Measurements from ENCODE around the gene PTPRJ.

DNA sequence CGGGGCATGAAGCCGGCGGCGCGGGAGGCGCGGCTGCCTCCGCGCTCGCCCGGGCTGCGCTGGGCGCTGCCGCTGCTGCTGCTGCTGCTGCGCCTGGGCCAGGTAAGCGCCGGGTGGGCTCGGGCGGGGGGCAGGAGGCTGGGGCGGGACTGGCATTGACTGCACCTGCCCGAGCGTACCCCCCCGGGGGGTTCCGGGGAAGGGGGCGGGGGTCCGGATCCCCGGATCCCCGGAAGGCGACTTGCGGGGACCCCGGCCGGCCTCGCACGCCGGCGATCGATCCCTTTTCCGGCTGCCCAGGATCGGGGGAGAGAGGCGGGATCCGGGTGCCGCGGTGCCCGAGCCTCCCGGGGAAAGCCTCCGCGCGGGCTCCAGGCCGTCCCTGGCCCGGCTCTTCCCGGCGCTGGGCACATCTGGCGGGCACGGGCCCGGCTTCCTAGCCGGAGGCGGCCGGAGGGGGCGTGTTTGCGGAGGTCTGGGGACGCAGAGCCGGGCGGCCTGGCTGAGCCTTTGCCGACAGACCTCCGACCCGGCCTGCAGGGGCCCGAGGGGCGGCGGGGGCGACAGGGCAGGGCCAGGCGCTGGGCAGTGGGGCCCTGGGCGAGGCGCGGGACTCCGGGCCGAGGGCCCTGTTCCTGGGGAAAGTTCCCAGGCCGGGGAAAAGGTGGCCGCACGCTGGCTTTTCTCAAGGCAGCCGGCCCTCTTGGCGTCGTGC is 705 bp downstream of the PTPRJ start:
- TF ChIP-seq, protein P1, sequence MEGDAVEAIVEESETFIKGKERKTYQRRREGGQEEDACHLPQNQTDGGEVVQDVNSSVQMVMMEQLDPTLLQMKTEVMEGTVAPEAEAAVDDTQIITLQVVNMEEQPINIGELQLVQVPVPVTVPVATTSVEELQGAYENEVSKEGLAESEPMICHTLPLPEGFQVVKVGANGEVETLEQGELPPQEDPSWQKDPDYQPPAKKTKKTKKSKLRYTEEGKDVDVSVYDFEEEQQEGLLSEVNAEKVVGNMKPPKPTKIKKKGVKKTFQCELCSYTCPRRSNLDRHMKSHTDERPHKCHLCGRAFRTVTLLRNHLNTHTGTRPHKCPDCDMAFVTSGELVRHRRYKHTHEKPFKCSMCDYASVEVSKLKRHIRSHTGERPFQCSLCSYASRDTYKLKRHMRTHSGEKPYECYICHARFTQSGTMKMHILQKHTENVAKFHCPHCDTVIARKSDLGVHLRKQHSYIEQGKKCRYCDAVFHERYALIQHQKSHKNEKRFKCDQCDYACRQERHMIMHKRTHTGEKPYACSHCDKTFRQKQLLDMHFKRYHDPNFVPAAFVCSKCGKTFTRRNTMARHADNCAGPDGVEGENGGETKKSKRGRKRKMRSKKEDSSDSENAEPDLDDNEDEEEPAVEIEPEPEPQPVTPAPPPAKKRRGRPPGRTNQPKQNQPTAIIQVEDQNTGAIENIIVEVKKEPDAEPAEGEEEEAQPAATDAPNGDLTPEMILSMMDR (IDR thresholded peaks at IDR 0.05), result no peak
- no peak for TF ChIP-seq POLR2A (IDR thresholded peaks at IDR 0.05)
- TF ChIP-seq POLR2AphosphoS5 (IDR thresholded peaks at IDR 0.05), result no peak
- TF ChIP-seq EP300 (IDR thresholded peaks at IDR 0.05), result no peak

Data from sigmoid colon (tissue), 4 donors.